GM23338 (cell line): ENCODE data around the gene HS6ST2. TPM values are rescaled to one million over a fixed set of nuclear protein-coding genes. Genes with fewer than 3 reads are reported as not detected.

ENCODE experiments used
- ATAC-seq: fragments of 200-7000 bp; cut with Tn5 transposase; 3 replicates; pipeline ENCODE4 v1.9.1; 2020
- DNase-seq: peaks from one replicate; pipeline ENCODE4 v3.0.0-alpha.2; 2015; ENCODE audit warnings: low spot score
- H2AFZ ChIP-seq: fragments of 200-600 bp; sonication (generic); 2 replicates; pipeline ENCODE4 v1.8.0; 2016; ENCODE audit warnings: antibody characterized with exemption, mild to moderate bottlenecking, moderate library complexity
- H3F3A ChIP-seq: fragments of 200-600 bp; sonication (generic); replicated peaks from 2 replicates; pipeline ENCODE4 v1.8.0; 2017; ENCODE audit warnings: antibody characterized with exemption, mixed run types, low read depth
- H3K27ac ChIP-seq: fragments of 200-600 bp; sonication (generic); 2 replicates; pipeline ENCODE4 v1.6.1; 2016; ENCODE audit warnings: low read depth
- H3K27me3 ChIP-seq: fragments of 200-600 bp; sonication (generic); 2 replicates; pipeline ENCODE4 v1.8.0; 2016; ENCODE audit warnings: mild to moderate bottlenecking, mixed run types, moderate library complexity; ENCODE audit not compliant: insufficient read depth
- H3K36me3 ChIP-seq: fragments of 200-600 bp; sonication (generic); 2 replicates; pipeline ENCODE4 v1.8.0; 2016; ENCODE audit warnings: mild to moderate bottlenecking; ENCODE audit not compliant: insufficient read depth
- H3K4me1 ChIP-seq: fragments of 200-600 bp; sonication (generic); 2 replicates; pipeline ENCODE4 v1.8.0; 2016; ENCODE audit warnings: mild to moderate bottlenecking, moderate library complexity; ENCODE audit not compliant: insufficient read depth
- H3K4me2 ChIP-seq: fragments of 200-600 bp; sonication (generic); 2 replicates; pipeline ENCODE4 v1.7.1; 2017; ENCODE audit warnings: mixed run types
- H3K4me3 ChIP-seq: fragments of 200-600 bp; sonication (generic); 2 replicates; pipeline ENCODE4 v1.6.1; 2016; ENCODE audit warnings: mixed run types
- H3K79me2 ChIP-seq: fragments of 200-600 bp; sonication (generic); replicated peaks from 2 replicates; pipeline ENCODE4 v1.8.0; 2017; ENCODE audit warnings: mild to moderate bottlenecking; ENCODE audit not compliant: insufficient read depth
- H3K9me2 ChIP-seq: fragments of 200-600 bp; sonication (generic); 2 replicates; pipeline ENCODE4 v1.8.0; 2017; ENCODE audit not compliant: insufficient read depth
- H4K20me1 ChIP-seq: fragments of 200-600 bp; sonication (generic); replicated peaks from 2 replicates; pipeline ENCODE4 v1.8.0; 2017; ENCODE audit warnings: mild to moderate bottlenecking; ENCODE audit not compliant: insufficient read depth
- H3K27ac Mint-ChIP-seq: 2 replicates; pipeline ENCODE4 v1.8.0; 2020; ENCODE audit warnings: inconsistent platforms, mild to moderate bottlenecking, moderate library complexity, mixed read lengths
- H3K27me3 Mint-ChIP-seq: 3 replicates; pipeline ENCODE4 v1.8.0; 2022; ENCODE audit warnings: low read depth, mild to moderate bottlenecking, moderate library complexity, mixed read lengths, inconsistent platforms; ENCODE audit not compliant: insufficient read depth, poor library complexity
- H3K36me3 Mint-ChIP-seq: 3 replicates; pipeline ENCODE4 v1.8.0; 2021; ENCODE audit warnings: low read depth, mild to moderate bottlenecking, inconsistent platforms, moderate library complexity, mixed read lengths
- H3K4me1 Mint-ChIP-seq: 3 replicates; pipeline ENCODE4 v1.8.0; 2020; ENCODE audit warnings: mild to moderate bottlenecking, inconsistent platforms, mixed read lengths
- H3K4me3 Mint-ChIP-seq: 3 replicates; pipeline ENCODE4 v1.8.0; 2021; ENCODE audit warnings: moderate library complexity, mild to moderate bottlenecking, inconsistent platforms, mixed read lengths
- H3K9me3 Mint-ChIP-seq: 3 replicates; pipeline ENCODE4 v1.8.0; 2020; ENCODE audit warnings: moderate library complexity, mild to moderate bottlenecking, inconsistent platforms, mixed read lengths
- EZH2 ChIP-seq: fragments of 200-600 bp; sonication (generic); IDR thresholded peaks from one replicate; pipeline ENCODE4 v1.8.0; 2017; ENCODE audit warnings: antibody characterized with exemption, mild to moderate bottlenecking, low read depth; ENCODE audit not compliant: unreplicated experiment
- EZH2phosphoT487 ChIP-seq: fragments of 200-600 bp; sonication (generic); IDR thresholded peaks from one replicate; pipeline ENCODE4 v1.8.1; 2018; ENCODE audit warnings: antibody characterized with exemption; ENCODE audit not compliant: unreplicated experiment
- JUNB ChIP-seq: IDR thresholded peaks from one replicate; pipeline ENCODE4 v1.6.1; 2016; ENCODE audit warnings: antibody characterized with exemption; ENCODE audit not compliant: unreplicated experiment
- NANOG ChIP-seq: IDR thresholded peaks from 2 replicates; pipeline ENCODE4 v1.6.1; 2016; ENCODE audit warnings: antibody characterized with exemption, borderline replicate concordance
- polyA plus RNA-seq: library from polyadenylated mRNA; unstranded; fragments of >200 nt; fragmentation: Nextera tagmentation; extraction: Ambion mirVana; gene quantifications from 2 replicates; pipeline ENCODE4 v1.2.1, GENCODE V29; 2016
- total RNA-seq: library from RNA; depleted of rRNA; stranded (reverse); fragments of >200 nt; shearing (Covaris generic); gene quantifications from 2 replicates; pipeline ENCODE4 v1.2.3, GENCODE V29; 2014
- TF ChIP-seq, protein P1 (sequence below): IDR thresholded peaks from one replicate; pipeline ENCODE4 v1.6.1; 2018; ENCODE audit warnings: antibody characterized with exemption; ENCODE audit not compliant: unreplicated experiment
- TF ChIP-seq, protein P2 (sequence below): IDR thresholded peaks from 2 replicates; pipeline ENCODE4 v1.6.1; 2016; ENCODE audit warnings: antibody characterized with exemption

Gene HS6ST2
- total and polyA plus RNA-seq, 2 experiments from 2014 or later: 0.82 to 4.8 TPM

DNA sequence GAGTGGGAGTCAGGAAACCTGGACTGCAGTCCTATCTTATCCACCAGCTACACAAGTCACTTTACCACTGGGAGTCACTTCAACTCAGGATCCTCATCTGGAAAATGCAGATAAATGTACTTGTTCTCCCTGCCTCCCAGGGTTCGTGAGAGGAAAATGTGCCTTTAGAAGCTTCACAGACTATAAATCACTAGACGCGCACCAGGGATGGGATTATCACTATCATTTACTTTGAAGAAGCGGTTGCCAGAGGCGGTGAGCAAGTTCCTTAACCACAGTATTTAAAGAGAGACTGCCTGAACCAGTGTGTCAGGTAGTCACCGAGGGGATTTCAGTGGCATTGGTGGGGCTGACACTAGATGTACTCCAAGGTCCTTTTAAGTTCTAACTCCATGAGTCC is 219.5 kb downstream of the HS6ST2 start:
- no peak for TF ChIP-seq NANOG
- no peak for TF ChIP-seq EZH2
- Mint-ChIP-seq H3K36me3 (no peaks in the 10 kb centered on the region), H3K27ac (no peak overlapping the region), H3K9me3 (no peaks in the 10 kb centered on the region), H3K27me3 (peaks cover 14% of the 10 kb centered on the region), H3K4me3 (no peak overlapping the region), H3K4me1 (peaks cover 26% of the 10 kb centered on the region)
- H3K27me3 ChIP-seq: peaks cover 20% of the 10 kb centered on the region
- ATAC-seq: no peak
- H3K36me3 ChIP-seq: no peaks in the 10 kb centered on the region
- no peaks in the 10 kb centered on the region for H4K20me1 ChIP-seq
- no peak overlapping the region for H3K4me3 ChIP-seq
- no peak for DNase-seq
- H3K4me1 ChIP-seq: peaks cover 19% of the 10 kb centered on the region
- no peaks in the 10 kb centered on the region for H3K9me2 ChIP-seq
- H3K27ac ChIP-seq: no peak overlapping the region
- no peak overlapping the region for H2AFZ ChIP-seq
- H3K79me2 ChIP-seq: no peaks in the 10 kb centered on the region
- no peak overlapping the region for H3K4me2 ChIP-seq
- no peaks in the 10 kb centered on the region for H3F3A ChIP-seq

DNA sequence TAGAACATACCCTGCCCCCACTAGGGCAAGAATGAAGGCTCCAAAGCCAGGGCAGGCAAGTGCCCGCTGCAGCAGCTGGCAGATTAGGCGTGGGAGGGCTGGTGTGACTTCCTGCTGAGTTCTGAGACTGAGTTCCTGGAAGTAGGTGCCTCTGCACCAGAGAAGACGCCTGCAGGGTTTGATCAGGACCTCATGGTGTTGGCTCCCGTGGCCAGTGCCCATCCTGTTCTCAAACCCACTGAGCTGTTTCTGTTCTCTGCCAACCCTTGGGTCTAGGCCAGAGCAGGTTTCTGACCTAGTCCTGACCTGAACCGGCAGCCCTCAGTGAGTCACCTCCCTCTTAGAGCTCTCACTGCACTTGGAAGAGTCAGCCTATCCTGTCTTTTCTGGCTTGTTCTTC is 220.7 kb downstream of the HS6ST2 start:
- Histone ChIP-seq H3F3A (no peaks in the 10 kb centered on the region), H3K27me3 (peaks cover 15% of the 10 kb centered on the region), H3K4me2 (no peak overlapping the region), H3K36me3 (no peaks in the 10 kb centered on the region), H3K4me3 (no peak overlapping the region), H3K79me2 (no peaks in the 10 kb centered on the region), H3K27ac (no peak overlapping the region), H4K20me1 (no peaks in the 10 kb centered on the region), H3K4me1 (peaks cover 7% of the 10 kb centered on the region), H3K9me2 (no peaks in the 10 kb centered on the region), H2AFZ (no peak overlapping the region)
- Mint-ChIP-seq H3K36me3 (no peaks in the 10 kb centered on the region), H3K9me3 (no peaks in the 10 kb centered on the region), H3K27ac (no peak overlapping the region), H3K4me1 (peaks cover 21% of the 10 kb centered on the region), H3K27me3 (peaks cover 14% of the 10 kb centered on the region), H3K4me3 (no peak overlapping the region)
- no peak for ATAC-seq
- no peak for DNase-seq
- TF ChIP-seq EZH2phosphoT487: no peak
- no peak for TF ChIP-seq NANOG
- TF ChIP-seq, protein P1, sequence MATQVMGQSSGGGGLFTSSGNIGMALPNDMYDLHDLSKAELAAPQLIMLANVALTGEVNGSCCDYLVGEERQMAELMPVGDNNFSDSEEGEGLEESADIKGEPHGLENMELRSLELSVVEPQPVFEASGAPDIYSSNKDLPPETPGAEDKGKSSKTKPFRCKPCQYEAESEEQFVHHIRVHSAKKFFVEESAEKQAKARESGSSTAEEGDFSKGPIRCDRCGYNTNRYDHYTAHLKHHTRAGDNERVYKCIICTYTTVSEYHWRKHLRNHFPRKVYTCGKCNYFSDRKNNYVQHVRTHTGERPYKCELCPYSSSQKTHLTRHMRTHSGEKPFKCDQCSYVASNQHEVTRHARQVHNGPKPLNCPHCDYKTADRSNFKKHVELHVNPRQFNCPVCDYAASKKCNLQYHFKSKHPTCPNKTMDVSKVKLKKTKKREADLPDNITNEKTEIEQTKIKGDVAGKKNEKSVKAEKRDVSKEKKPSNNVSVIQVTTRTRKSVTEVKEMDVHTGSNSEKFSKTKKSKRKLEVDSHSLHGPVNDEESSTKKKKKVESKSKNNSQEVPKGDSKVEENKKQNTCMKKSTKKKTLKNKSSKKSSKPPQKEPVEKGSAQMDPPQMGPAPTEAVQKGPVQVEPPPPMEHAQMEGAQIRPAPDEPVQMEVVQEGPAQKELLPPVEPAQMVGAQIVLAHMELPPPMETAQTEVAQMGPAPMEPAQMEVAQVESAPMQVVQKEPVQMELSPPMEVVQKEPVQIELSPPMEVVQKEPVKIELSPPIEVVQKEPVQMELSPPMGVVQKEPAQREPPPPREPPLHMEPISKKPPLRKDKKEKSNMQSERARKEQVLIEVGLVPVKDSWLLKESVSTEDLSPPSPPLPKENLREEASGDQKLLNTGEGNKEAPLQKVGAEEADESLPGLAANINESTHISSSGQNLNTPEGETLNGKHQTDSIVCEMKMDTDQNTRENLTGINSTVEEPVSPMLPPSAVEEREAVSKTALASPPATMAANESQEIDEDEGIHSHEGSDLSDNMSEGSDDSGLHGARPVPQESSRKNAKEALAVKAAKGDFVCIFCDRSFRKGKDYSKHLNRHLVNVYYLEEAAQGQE: no peak
- TF ChIP-seq EZH2: no peak
- TF ChIP-seq, protein P2, sequence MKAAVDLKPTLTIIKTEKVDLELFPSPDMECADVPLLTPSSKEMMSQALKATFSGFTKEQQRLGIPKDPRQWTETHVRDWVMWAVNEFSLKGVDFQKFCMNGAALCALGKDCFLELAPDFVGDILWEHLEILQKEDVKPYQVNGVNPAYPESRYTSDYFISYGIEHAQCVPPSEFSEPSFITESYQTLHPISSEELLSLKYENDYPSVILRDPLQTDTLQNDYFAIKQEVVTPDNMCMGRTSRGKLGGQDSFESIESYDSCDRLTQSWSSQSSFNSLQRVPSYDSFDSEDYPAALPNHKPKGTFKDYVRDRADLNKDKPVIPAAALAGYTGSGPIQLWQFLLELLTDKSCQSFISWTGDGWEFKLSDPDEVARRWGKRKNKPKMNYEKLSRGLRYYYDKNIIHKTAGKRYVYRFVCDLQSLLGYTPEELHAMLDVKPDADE: no peak
- TF ChIP-seq JUNB: no peak
